ENCODE data around the gene ROBO1. TPM values are rescaled to one million over a fixed set of nuclear protein-coding genes. Genes with fewer than 3 reads are reported as not detected.

Gene ROBO1
- total and polyA plus RNA-seq, 4 donors = 1.0 to 30.3 (median 3.9) TPM

- H3K4me1 ChIP-seq (ENCODE audit: control insufficient read depth in 4 of 4, insufficient read depth in 4 of 4, low read length in 3 of 4) = no peaks in the 10 kb centered on the region
- H3K27me3 ChIP-seq (ENCODE audit: control insufficient read depth in 4 of 4, insufficient read depth in 4 of 4, low read length in 3 of 4) = no peaks in the 10 kb centered on the region
- H3K9ac ChIP-seq (ENCODE audit: low read depth in 1 of 2, low read length in 2 of 2) = no peak overlapping the region
- no peak overlapping the region for H3K27ac ChIP-seq (ENCODE audit: low read depth in 1 of 2, low read length in 2 of 2)
- no peak overlapping the region for H3K4me3 ChIP-seq (ENCODE audit: low read depth in 1 of 3, low read length in 3 of 3)
- H3K36me3 ChIP-seq (ENCODE audit: control insufficient read depth in 4 of 4, insufficient read depth in 3 of 4, low read depth in 1 of 4, low read length in 3 of 4) = no peaks in the 10 kb centered on the region
- TF ChIP-seq SP1 (IDR thresholded peaks at IDR 0.05) (no peak), NR2F2 (IDR thresholded peaks at IDR 0.05) (no peak), GABPA (IDR thresholded peaks at IDR 0.05 in 1 of 2, conservative IDR thresholded peaks at IDR 0.05 in 1 of 2) (no peak), RXRA (IDR thresholded peaks at IDR 0.05) (no peak), CTCF (IDR thresholded peaks at IDR 0.05; ENCODE audit: low read depth, low read length, missing input control) (no peak), JUND (IDR thresholded peaks at IDR 0.05) (no peak), FOXA1 (IDR thresholded peaks at IDR 0.05) (no peak), REST (IDR thresholded peaks at IDR 0.05) (no peak)
- WGBS = 91% methylated on average over 2 of the region's 2 CpGs
- no peaks in the 10 kb centered on the region for H3K9me3 ChIP-seq (ENCODE audit: control insufficient read depth in 4 of 4, low read length in 3 of 4)
- no peak for DNase-seq (ENCODE audit: low spot score)
Observed at GRCh38 chr3:79264892-79265291, 502.9 kb downstream of the ROBO1 start.

GRCh38 chr3:79263423-79263822 lies 504.4 kb downstream of the ROBO1 start:
- Histone ChIP-seq H3K27ac (ENCODE audit: low read depth in 1 of 2, low read length in 2 of 2) (no peak overlapping the region), H3K4me1 (ENCODE audit: control insufficient read depth in 4 of 4, insufficient read depth in 4 of 4, low read length in 3 of 4) (no peaks in the 10 kb centered on the region), H3K27me3 (ENCODE audit: control insufficient read depth in 4 of 4, insufficient read depth in 4 of 4, low read length in 3 of 4) (no peaks in the 10 kb centered on the region), H3K9ac (ENCODE audit: low read depth in 1 of 2, low read length in 2 of 2) (no peak overlapping the region), H3K9me3 (ENCODE audit: control insufficient read depth in 4 of 4, low read length in 3 of 4) (no peaks in the 10 kb centered on the region), H3K4me3 (ENCODE audit: low read depth in 1 of 3, low read length in 3 of 3) (no peak overlapping the region), H3K36me3 (ENCODE audit: control insufficient read depth in 4 of 4, insufficient read depth in 3 of 4, low read depth in 1 of 4, low read length in 3 of 4) (no peaks in the 10 kb centered on the region)
- TF ChIP-seq SP1 (IDR thresholded peaks at IDR 0.05) = no peak
- DNase-seq (ENCODE audit: low spot score) = no peak
- WGBS = 20% methylated on average over 1 of the region's 1 CpG

GRCh38 chr3:79258479-79258878 lies 509.3 kb downstream of the ROBO1 start:
- Histone ChIP-seq H3K36me3 (ENCODE audit: control insufficient read depth in 4 of 4, insufficient read depth in 3 of 4, low read depth in 1 of 4, low read length in 3 of 4) (no peaks in the 10 kb centered on the region), H3K4me1 (ENCODE audit: control insufficient read depth in 4 of 4, insufficient read depth in 4 of 4, low read length in 3 of 4) (no peaks in the 10 kb centered on the region), H3K4me3 (ENCODE audit: low read depth in 1 of 3, low read length in 3 of 3) (no peak overlapping the region), H3K27me3 (ENCODE audit: control insufficient read depth in 4 of 4, insufficient read depth in 4 of 4, low read length in 3 of 4) (no peaks in the 10 kb centered on the region), H3K27ac (ENCODE audit: low read depth in 1 of 2, low read length in 2 of 2) (no peak overlapping the region), H3K9me3 (ENCODE audit: control insufficient read depth in 4 of 4, low read length in 3 of 4) (no peaks in the 10 kb centered on the region), H3K9ac (ENCODE audit: low read depth in 1 of 2, low read length in 2 of 2) (no peak overlapping the region)
- 91% methylated on average over 1 of the region's 1 CpG for WGBS
- DNase-seq (ENCODE audit: low spot score) = no peak
- TF ChIP-seq ZBTB33 (IDR thresholded peaks at IDR 0.05) (no peak), NR2F2 (IDR thresholded peaks at IDR 0.05) (no peak), ATF3 (IDR thresholded peaks at IDR 0.05) (no peak), MAX (IDR thresholded peaks at IDR 0.05) (no peak), HNF4G (IDR thresholded peaks at IDR 0.05) (no peak), FOXA1 (IDR thresholded peaks at IDR 0.05) (no peak), JUND (IDR thresholded peaks at IDR 0.05) (no peak), FOXA2 (IDR thresholded peaks at IDR 0.05) (no peak), GABPA (IDR thresholded peaks at IDR 0.05 in 1 of 2, conservative IDR thresholded peaks at IDR 0.05 in 1 of 2) (no peak), HNF4A (conservative IDR thresholded peaks at IDR 0.05) (no peak), RAD21 (IDR thresholded peaks at IDR 0.05) (no peak), TAF1 (conservative IDR thresholded peaks at IDR 0.05) (no peak), RXRA (IDR thresholded peaks at IDR 0.05) (no peak)
